GM18508 (cell line): ENCODE results near the gene FBXO33.

Experiments used
- ATAC-seq: cut with Tn5 transposase; IDR thresholded peaks from one replicate; pipeline ENCODE4 v1.9.1; 2021; ENCODE audit warnings: moderate number of reproducible peaks; ENCODE audit not compliant: insufficient read depth, unreplicated experiment

Gene FBXO33

GRCh38 chr14:39432179-39432618 is at the start of gene FBXO33:
FBXO33 (minus strand) TSS chr14:39432433; CDS start chr14:39432162, 271 bp downstream.
- peak; percentile 57 for ATAC-seq

GRCh38 chr14:39474416-39474911 is 42.2 kb upstream of the FBXO33 start:
- ATAC-seq = peak; percentile 98

GRCh38 chr14:39472078-39472477 is 39.8 kb upstream of the FBXO33 start:
- no peak for ATAC-seq

GRCh38 chr14:39469094-39469710 is 37.0 kb upstream of the FBXO33 start:
- peak; percentile 99 for ATAC-seq

GRCh38 chr14:39467889-39468524 is 35.8 kb upstream of the FBXO33 start:
- ATAC-seq = no peak

- ATAC-seq = no peak
Measured at GRCh38 chr14:39459795-39460478, 27.7 kb upstream of the FBXO33 start.

GRCh38 chr14:39456702-39457250 is 24.5 kb upstream of the FBXO33 start:
- ATAC-seq = no peak

- no peak for ATAC-seq
Measured at GRCh38 chr14:39454906-39455539, 22.8 kb upstream of the FBXO33 start.

GRCh38 chr14:39452680-39453079 is 20.4 kb upstream of the FBXO33 start:
- ATAC-seq = no peak

- ATAC-seq = peak; percentile 66
Measured at GRCh38 chr14:39451811-39452210, 19.6 kb upstream of the FBXO33 start.

- no peak for ATAC-seq
Measured at GRCh38 chr14:39447175-39447661, 15.0 kb upstream of the FBXO33 start.

GRCh38 chr14:39446131-39446744 is 14.0 kb upstream of the FBXO33 start:
- ATAC-seq = no peak

GRCh38 chr14:39442293-39442692 is 10.1 kb upstream of the FBXO33 start:
- ATAC-seq = no peak

- no peak for ATAC-seq
Measured at GRCh38 chr14:39441805-39442204, 9.6 kb upstream of the FBXO33 start.

- ATAC-seq = no peak
Measured at GRCh38 chr14:39440975-39441374, 8.7 kb upstream of the FBXO33 start.

- ATAC-seq = no peak
Measured at GRCh38 chr14:39435241-39435640, 3.0 kb upstream of the FBXO33 start.

GRCh38 chr14:39434401-39434800 is 2.2 kb upstream of the FBXO33 start:
- ATAC-seq = no peak

GRCh38 chr14:39433452-39433813 is 1.2 kb upstream of the FBXO33 start:
- no peak for ATAC-seq

GRCh38 chr14:39432619-39433451 is 602 bp upstream of the FBXO33 start:
- peak; percentile 46 for ATAC-seq
